Renal cortical epithelial cell (primary cell): ENCODE results near the gene P3R3URF. TPM values are rescaled to one million over a fixed set of nuclear protein-coding genes. Genes with fewer than 3 reads are reported as not detected.

ENCODE experiments used
- DNase-seq: peaks from one replicate; pipeline ENCODE4 v3.0.0-alpha.2; 2011; ENCODE audit warnings: low read depth
- total RNA-seq: library from RNA; depleted of rRNA; stranded (reverse); fragments of >200 nt; gene quantifications from 2 replicates; pipeline ENCODE4 v1.2.3, GENCODE V29; 2014

The P3R3URF gene
- total RNA-seq, 1 donor from 2014 or later, result not detected

- peak; percentile 57 for DNase-seq
Observed at GRCh38 chr1:46193984-46194570, 17.8 kb upstream of the P3R3URF start.

GRCh38 chr1:46193285-46193684 is 17.0 kb upstream of the P3R3URF start:
- no peak for DNase-seq

GRCh38 chr1:46192171-46192570 is 15.9 kb upstream of the P3R3URF start:
- no peak for DNase-seq

- no peak for DNase-seq
Observed at GRCh38 chr1:46191033-46191701, 14.9 kb upstream of the P3R3URF start.

- no peak for DNase-seq
Observed at GRCh38 chr1:46190539-46190938, 14.3 kb upstream of the P3R3URF start.

- DNase-seq, result no peak
Observed at GRCh38 chr1:46188295-46189030, 12.2 kb upstream of the P3R3URF start.

- DNase-seq, result no peak
Observed at GRCh38 chr1:46187106-46187869, 11.0 kb upstream of the P3R3URF start.

- DNase-seq, result peak; percentile 93
Observed at GRCh38 chr1:46186076-46186475, 9.8 kb upstream of the P3R3URF start.

- no peak for DNase-seq
Observed at GRCh38 chr1:46184920-46185658, 8.8 kb upstream of the P3R3URF start.

GRCh38 chr1:46183926-46184557 is 7.8 kb upstream of the P3R3URF start:
- DNase-seq, result no peak

GRCh38 chr1:46183079-46183847 is 7.0 kb upstream of the P3R3URF start:
- DNase-seq, result peak; percentile 100

- DNase-seq, result peak; percentile 73
Observed at GRCh38 chr1:46181343-46182260, 5.3 kb upstream of the P3R3URF start.

GRCh38 chr1:46180082-46180616 is 3.9 kb upstream of the P3R3URF start:
- DNase-seq, result peak; percentile 55

GRCh38 chr1:46179138-46180081 is 3.1 kb upstream of the P3R3URF start:
- DNase-seq, result peak; percentile 75

GRCh38 chr1:46175243-46175642 is 1.0 kb downstream of the P3R3URF start:
- DNase-seq, result peak; percentile 79

GRCh38 chr1:46174448-46175231 is 1.6 kb downstream of the P3R3URF start, which contains the start of gene TSPAN1:
TSS of gene TSPAN1 (plus strand) at chr1:46175087. CDS start at chr1:46181108, 6,021 bp downstream.
- peak; percentile 81 for DNase-seq

GRCh38 chr1:46173361-46173856 is 2.9 kb downstream of the P3R3URF start:
- DNase-seq, result no peak
